Thymus (tissue), 11 donors: Measurements from ENCODE around the gene CEACAM4. TPM values are rescaled to one million over a fixed set of nuclear protein-coding genes. Genes with fewer than 3 reads are reported as not detected.
A peak's percentile ranks its signal among the peaks of the same experiment; 100 is the strongest.
"Not testable (repeated sequence)": the region's sequence is repeated elsewhere in the genome, so short reads cannot be mapped to it uniquely, and the experiment has no call there.

Experiments
- DNase-seq, 9 donors: peaks; one replicate each; pipeline ENCODE4 v3.0.0-alpha.2; 2013; ENCODE audit warnings: low spot score in 9 of 9, low read depth in 6 of 9, missing footprints in 1 of 9
- H3K27ac ChIP-seq, 2 donors: one replicate each; pipeline ENCODE4 v1.5.1; 2013; ENCODE audit warnings: control low read depth in 1 of 2, low read depth in 1 of 2, low read length in 1 of 2, mild to moderate bottlenecking in 1 of 2, moderate library complexity in 1 of 2
- H3K27me3 ChIP-seq, 2 donors: one replicate each; pipeline ENCODE4 v1.5.1; 2013; ENCODE audit warnings: low read length in 1 of 2; ENCODE audit not compliant: control insufficient read depth in 2 of 2, insufficient read depth in 1 of 2
- H3K36me3 ChIP-seq, 2 donors: one replicate each; pipeline ENCODE4 v1.5.1; 2013; ENCODE audit warnings: low read length in 1 of 2, mild to moderate bottlenecking in 1 of 2, moderate library complexity in 1 of 2; ENCODE audit not compliant: control insufficient read depth in 2 of 2, insufficient read depth in 2 of 2
- H3K4me1 ChIP-seq, 2 donors: one replicate each; pipeline ENCODE4 v1.5.1; 2013; ENCODE audit warnings: low read length in 2 of 2; ENCODE audit not compliant: control insufficient read depth in 2 of 2, insufficient read depth in 2 of 2
- H3K4me3 ChIP-seq, 2 donors: one replicate each; pipeline ENCODE4 v1.5.1; 2013; ENCODE audit warnings: low read length in 2 of 2, control low read depth in 1 of 2, mild to moderate bottlenecking in 1 of 2
- H3K9me3 ChIP-seq, 2 donors: one replicate each; pipeline ENCODE4 v1.5.1; 2013; ENCODE audit warnings: low read length in 1 of 2, mild to moderate bottlenecking in 1 of 2; ENCODE audit not compliant: control insufficient read depth in 2 of 2, insufficient read depth in 1 of 2
- WGBS: extraction: QIAGEN DNeasy Blood & Tissue Kit; methylation state at CpG from one replicate; pipeline ENCODE4 v1.1.7; 2013; 5-methylcytosine and 5-hydroxymethylcytosine counted together
- polyA plus RNA-seq: library from polyadenylated mRNA; stranded (reverse); fragments of 200-250 nt; gene quantifications from one replicate; pipeline ENCODE4 v1.2.3, GENCODE V29; 2013
- total RNA-seq: library from RNA; stranded (reverse); fragments of 120-200 nt; gene quantifications from one replicate; pipeline ENCODE4 v1.2.4, GENCODE V29; 2013
- donor health status: healthy.

Gene CEACAM4
- total and polyA plus RNA-seq, 2 donors = 0.52 to 1.9 TPM

DNA sequence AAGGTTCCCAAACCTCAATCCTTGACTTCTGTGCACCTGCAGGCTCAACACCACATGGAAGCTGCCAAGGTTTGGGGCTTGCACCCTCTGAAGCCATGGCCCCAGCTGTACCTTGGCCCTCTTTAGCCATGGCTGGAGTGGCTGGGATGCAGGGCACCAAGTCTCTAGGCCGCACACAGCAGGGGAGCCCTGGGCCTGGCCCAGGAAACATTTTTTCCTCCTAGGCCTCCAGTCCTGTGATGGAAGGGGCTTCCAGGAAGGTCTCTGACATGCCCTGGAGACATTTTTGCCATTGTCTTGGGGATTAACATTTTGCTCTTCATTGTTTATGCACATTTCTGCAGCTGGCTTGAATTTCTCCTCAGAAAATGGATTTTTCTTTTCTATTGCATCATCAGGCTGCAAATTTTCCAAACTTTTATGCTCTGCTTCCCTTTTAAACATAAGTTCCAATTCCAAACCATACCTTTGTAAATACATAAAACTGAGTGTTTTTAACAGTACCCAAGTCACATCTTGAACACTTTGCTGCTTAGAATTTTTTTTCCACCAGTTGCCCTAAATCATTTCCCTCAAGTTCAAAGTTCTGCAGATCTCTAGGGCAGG is 44.2 kb downstream of the CEACAM4 start:
- not testable (repeated sequence) for H3K4me3 ChIP-seq, H3K27me3 ChIP-seq, H3K27ac ChIP-seq, DNase-seq, H3K4me1 ChIP-seq, H3K36me3 ChIP-seq
- peaks cover 1 to 18% of the 10 kb centered on the region in 2 donors for H3K9me3 ChIP-seq
- 98% methylated on average over 1 of the region's 1 CpG for WGBS

DNA sequence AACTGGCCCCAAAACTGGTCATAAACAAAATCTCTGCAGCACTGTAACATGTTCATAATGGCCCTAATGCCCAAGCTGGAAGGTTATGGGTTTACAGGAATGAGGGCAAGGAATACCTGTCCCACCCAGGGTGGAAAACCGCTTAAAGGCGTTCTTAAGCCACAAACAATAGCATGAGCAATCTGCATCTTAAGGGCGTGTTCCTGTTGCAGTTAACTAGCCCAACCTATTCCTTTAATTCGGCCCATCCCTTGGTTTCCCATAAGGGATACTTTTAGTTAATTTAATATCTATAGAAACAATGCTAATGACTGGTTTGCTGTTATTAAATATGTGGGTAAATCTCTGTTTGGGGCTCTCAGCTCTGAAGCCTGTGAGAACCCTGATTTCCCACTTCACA is 45.8 kb downstream of the CEACAM4 start:
- DNase-seq, H3K27ac ChIP-seq, H3K4me3 ChIP-seq, H3K36me3 ChIP-seq, H3K27me3 ChIP-seq: not testable (repeated sequence)
- H3K9me3 ChIP-seq = peaks cover 1 to 18% of the 10 kb centered on the region in 2 donors
- peaks cover 2 to 14% of the 10 kb centered on the region in 2 donors for H3K4me1 ChIP-seq
- WGBS = 91% methylated on average over 4 of the region's 4 CpGs

DNA sequence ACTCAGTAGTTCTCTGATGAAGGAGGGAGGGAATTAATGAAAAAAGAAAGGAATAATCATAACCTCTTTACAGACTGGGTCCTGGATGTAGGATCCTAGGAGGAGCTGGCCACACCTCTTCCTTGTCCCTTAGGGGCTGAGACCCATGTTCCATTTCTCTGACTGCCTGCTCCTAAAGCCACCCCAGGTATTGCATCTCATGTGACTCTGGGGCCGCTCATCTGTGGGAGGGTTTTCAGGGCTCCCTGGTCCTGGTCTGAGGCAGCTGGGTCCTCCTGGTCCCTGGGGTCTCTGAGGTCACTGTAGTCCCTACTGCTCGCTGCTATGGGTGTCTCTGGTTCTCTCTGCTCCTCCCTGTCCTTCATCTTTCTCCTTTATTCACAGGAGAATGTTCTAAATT is 48.0 kb downstream of the CEACAM4 start:
- WGBS = 96% methylated on average over 2 of the region's 2 CpGs
- H3K27me3 ChIP-seq = no peaks in the 10 kb centered on the region
- H3K27ac ChIP-seq = no peak overlapping the region
- H3K4me3 ChIP-seq = no peak overlapping the region
- no peak for DNase-seq
- H3K9me3 ChIP-seq = peaks cover 1 to 22% of the 10 kb centered on the region in 2 donors
- H3K4me1 ChIP-seq = peaks cover 7 to 19% of the 10 kb centered on the region in 2 donors
- no peaks in the 10 kb centered on the region for H3K36me3 ChIP-seq

DNA sequence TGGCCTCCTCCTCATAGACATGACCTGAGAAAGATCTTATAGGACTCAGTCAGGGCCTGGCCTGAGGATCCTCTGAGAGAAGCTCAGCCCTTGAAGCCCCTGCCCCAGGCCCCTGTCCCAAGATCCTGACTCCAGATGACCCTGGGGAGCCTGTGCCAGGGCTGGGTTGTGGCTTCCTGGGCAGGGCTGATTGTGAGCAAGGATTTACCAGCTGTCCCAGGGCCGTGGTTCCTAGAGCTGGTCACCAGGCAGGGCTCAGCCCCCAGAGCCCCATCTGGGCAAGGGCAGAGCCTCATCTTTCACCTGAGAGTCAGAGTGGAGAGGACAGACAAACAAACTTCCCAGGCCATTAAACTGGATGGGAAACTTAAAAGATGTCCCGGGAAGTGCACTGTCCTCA is 49.0 kb downstream of the CEACAM4 start:
- no peak overlapping the region for H3K27ac ChIP-seq
- DNase-seq = no peak
- no peaks in the 10 kb centered on the region for H3K36me3 ChIP-seq
- peaks cover 1 to 22% of the 10 kb centered on the region in 2 donors for H3K9me3 ChIP-seq
- 93% methylated on average over 2 of the region's 2 CpGs for WGBS
- H3K27me3 ChIP-seq = no peaks in the 10 kb centered on the region
- peaks cover 7 to 19% of the 10 kb centered on the region in 2 donors for H3K4me1 ChIP-seq
- no peak overlapping the region for H3K4me3 ChIP-seq

DNA sequence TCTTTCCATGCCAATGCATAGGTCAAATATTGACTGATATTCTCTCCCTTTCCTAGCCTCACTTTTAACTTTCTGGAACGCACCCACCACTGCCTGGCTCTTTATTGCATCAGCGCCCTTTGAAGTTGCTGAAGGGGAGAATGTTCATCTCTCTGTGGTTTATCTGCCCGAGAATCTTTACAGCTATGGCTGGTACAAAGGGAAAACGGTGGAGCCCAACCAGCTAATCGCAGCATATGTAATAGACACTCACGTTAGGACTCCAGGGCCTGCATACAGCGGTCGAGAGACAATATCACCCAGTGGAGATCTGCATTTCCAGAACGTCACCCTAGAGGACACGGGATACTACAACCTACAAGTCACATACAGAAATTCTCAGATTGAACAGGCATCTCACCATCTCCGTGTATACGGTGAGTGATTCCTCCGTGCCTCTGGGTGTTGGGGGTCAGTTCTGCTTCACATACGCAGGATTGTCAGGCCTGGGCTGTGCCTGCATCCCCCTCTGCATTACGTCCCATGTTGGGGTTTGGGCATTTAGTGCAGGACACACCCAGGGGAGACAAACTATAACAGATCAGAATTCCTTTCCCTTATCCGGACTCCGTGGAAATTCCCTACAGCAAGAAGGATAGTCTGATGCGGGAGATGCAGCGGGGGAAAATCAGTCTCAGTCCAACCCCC is 49.6 kb downstream of the CEACAM4 start:
- DNase-seq = peak in 1 of 9 donors; percentile 11
- 82% methylated on average over 19 of the region's 19 CpGs for WGBS
- peaks cover 7 to 19% of the 10 kb centered on the region in 2 donors for H3K4me1 ChIP-seq
- H3K27me3 ChIP-seq = no peaks in the 10 kb centered on the region
- H3K9me3 ChIP-seq = peaks cover 1 to 18% of the 10 kb centered on the region in 2 donors
- no peak overlapping the region for H3K4me3 ChIP-seq
- no peaks in the 10 kb centered on the region for H3K36me3 ChIP-seq
- no peak overlapping the region for H3K27ac ChIP-seq

DNA sequence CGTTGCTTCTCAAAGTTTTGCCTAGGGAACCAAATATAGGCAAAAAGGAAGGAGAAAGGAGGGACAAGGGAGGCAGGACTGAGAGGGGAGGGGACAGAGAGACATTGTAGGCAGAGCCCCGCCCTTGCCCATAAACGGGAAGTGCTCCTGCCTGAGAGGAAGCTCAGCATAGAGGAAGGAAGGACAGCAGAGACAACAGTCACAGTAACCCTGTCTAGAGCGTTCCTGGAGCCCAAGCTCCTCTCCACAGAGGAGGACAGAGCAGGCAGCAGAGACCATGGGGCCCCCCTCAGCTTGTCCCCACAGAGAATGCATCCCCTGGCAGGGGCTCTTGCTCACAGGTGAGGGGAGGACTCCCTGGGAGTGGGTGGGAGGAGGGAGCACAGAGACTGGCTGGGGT is 50.9 kb downstream of the CEACAM4 start, which contains the start of gene CEACAM21:
Gene CEACAM21, plus strand, starts transcription at position 169 of the 400 bp plus-strand sequence. Its CDS starts 109 bp downstream, at position 278.
- peak in 2 of 9 donors; percentile 28 to 66 for DNase-seq
- WGBS = 4% methylated on average over 4 of the region's 4 CpGs
- no peak within 1 kb of the TSS for H3K27ac ChIP-seq
- H3K4me1 ChIP-seq = peaks cover 7 to 19% of the 10 kb centered on the region in 2 donors
- no peaks in the 10 kb centered on the region for H3K36me3 ChIP-seq
- H3K9me3 ChIP-seq = peaks cover 1 to 9% of the 10 kb centered on the region in 2 donors
- H3K27me3 ChIP-seq = no peaks in the 10 kb centered on the region
- peak within 1 kb of the TSS in 1 of 2 donors; percentile 23 for H3K4me3 ChIP-seq

DNA sequence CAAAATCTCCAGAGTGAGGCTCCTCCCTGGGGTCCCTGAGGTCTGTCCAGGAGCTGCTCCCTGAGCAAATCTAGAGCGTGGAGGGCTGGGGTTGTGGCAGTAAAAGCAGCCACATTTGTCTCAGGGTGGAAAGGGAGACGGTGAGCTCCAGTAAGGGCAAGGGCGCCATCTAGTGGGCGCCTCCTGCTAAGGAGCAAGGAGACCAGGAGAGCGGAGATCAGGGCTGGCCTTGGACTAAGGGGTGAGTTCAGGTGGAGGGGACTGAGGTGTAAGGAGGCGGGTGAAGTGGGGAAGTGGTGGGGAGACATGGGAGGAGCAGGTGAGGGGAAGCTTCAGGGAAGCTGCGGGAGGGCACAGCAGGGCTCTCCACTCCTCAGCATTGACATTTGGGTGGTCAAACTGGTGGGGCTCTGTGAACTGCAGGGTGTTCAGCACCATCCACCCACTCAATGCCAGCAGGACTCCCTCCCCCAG is 56.2 kb downstream of the CEACAM4 start:
- 19% methylated on average over 7 of the region's 7 CpGs for WGBS
- H3K4me1 ChIP-seq = peaks cover 1% of the 10 kb centered on the region in 2 donors
- H3K4me3 ChIP-seq = no peak overlapping the region
- no peaks in the 10 kb centered on the region for H3K36me3 ChIP-seq
- peak in 7 of 9 donors; percentile 59 to 88 (median 78) for DNase-seq
- no peak overlapping the region for H3K27ac ChIP-seq
- peaks cover 4 to 8% of the 10 kb centered on the region in 2 donors for H3K27me3 ChIP-seq
- H3K9me3 ChIP-seq = peaks cover 0 to 2% of the 10 kb centered on the region in 2 donors

DNA sequence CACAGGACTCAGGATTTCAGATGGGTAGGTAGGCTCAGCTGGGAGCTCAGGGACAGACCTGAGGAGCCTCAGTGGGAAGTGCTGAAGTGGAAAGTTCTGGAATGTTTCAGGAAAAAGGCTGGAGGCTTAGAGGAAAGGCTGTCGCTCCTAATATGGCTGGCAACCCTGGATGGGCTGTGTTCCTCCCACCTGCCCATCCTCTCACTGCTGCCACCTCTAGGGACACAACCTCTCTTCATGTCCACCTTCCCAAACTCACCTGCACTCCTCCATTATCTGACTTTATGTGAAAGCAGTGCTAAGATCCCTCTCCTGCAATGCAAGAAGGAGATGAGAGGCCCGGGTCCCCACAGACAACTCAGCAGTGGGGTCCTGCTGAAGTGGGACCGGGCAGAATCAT is 56.7 kb downstream of the CEACAM4 start:
- no peak overlapping the region for H3K27ac ChIP-seq
- no peak overlapping the region for H3K4me3 ChIP-seq
- no peak for DNase-seq
- peaks cover 9 to 13% of the 10 kb centered on the region in 2 donors for H3K27me3 ChIP-seq
- H3K4me1 ChIP-seq = no peaks in the 10 kb centered on the region
- WGBS = 92% methylated on average over 3 of the region's 3 CpGs
- no peaks in the 10 kb centered on the region for H3K9me3 ChIP-seq
- no peaks in the 10 kb centered on the region for H3K36me3 ChIP-seq

DNA sequence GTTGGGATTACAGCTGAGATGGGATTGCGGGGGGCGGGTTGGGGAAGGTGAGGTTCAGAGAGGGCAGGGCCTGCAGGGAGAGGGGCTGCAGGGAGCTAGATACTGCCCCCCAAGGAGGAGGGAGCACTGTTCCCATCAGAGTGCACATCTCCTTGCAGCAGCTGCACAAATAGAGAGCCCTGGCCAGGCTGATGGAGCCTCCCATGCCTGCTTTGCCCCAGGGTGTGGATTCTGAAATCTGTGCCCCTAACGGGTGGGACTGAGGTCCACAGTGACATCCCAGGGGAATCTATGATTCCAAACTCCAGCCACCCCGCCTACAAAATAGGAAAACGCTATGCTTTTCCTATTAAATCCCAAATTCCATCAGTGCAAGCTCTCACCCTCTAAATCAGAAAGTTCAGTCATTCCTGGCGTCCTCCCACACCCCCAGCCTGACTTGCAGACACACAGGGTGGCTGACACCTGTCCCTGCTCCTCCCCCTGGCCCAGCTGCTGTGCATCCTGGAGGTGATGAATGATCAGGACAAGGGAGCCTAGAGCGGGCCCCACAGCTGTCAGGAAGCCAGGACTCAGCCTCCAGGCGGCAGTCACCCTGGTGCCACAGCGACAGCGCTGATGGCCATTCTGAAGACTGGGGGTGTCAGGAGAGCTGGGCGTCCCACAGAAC is 57.3 kb downstream of the CEACAM4 start:
- H3K4me3 ChIP-seq = no peak overlapping the region
- no peak overlapping the region for H3K27ac ChIP-seq
- peaks cover 14 to 19% of the 10 kb centered on the region in 2 donors for H3K27me3 ChIP-seq
- no peaks in the 10 kb centered on the region for H3K4me1 ChIP-seq
- H3K9me3 ChIP-seq = peaks cover 0 to 2% of the 10 kb centered on the region in 2 donors
- no peaks in the 10 kb centered on the region for H3K36me3 ChIP-seq
- no peak for DNase-seq
- WGBS = 83% methylated on average over 11 of the region's 11 CpGs
